ENCODE results near the gene MTHFR. TPM values are rescaled to one million over a fixed set of nuclear protein-coding genes. Genes with fewer than 3 reads are reported as not detected.

MTHFR gene
- total RNA-seq, 2 donors from 2014 or later, result 16.0 to 18.7 TPM

Other genes with a start within 250 kb of the MTHFR start
- 1 to 10 TPM; 1.9 to 3.9 TPM for gene FBXO2, start 151.5 kb downstream of the MTHFR start, total RNA-seq
- 10 to 100 TPM; 24.8 to 30.3 TPM for gene FBXO44, start 151.1 kb downstream of the MTHFR start, total RNA-seq
- 10 to 100 TPM; 10.9 to 11.3 TPM for gene FBXO6, start 141.8 kb downstream of the MTHFR start, total RNA-seq
- 10 to 100 TPM; 76.5 to 78.7 TPM for gene MAD2L2, start 124.8 kb downstream of the MTHFR start, total RNA-seq
- under 1 TPM; 0.12 to 0.30 TPM for gene DRAXIN, start 114.3 kb downstream of the MTHFR start, total RNA-seq
- gene AGTRAP, start 69.8 kb downstream of the MTHFR start, total RNA-seq, result 10 to 100 TPM; 12.6 to 13.4 TPM
- gene C1orf167, start 43.8 kb downstream of the MTHFR start, total RNA-seq, result under 1 TPM in 1 of 2 donors, not detected in 1; 0.41 TPM
- gene CLCN6, start 227 bp upstream of the MTHFR start, total RNA-seq, result 1 to 10 TPM; 8.2 to 9.3 TPM
- not detected for gene NPPA, start 41.8 kb upstream of the MTHFR start, total RNA-seq
- gene NPPB, start 53.0 kb upstream of the MTHFR start, total RNA-seq, result not detected
- 10 to 100 TPM; 25.3 to 26.9 TPM for gene KIAA2013, start 120.5 kb upstream of the MTHFR start, total RNA-seq
- gene PLOD1, start 128.8 kb upstream of the MTHFR start, total RNA-seq, result 10 to 100 TPM; 13.5 to 13.6 TPM
- 10 to 100 TPM; 54.8 to 66.1 TPM for gene MFN2, start 174.5 kb upstream of the MTHFR start, total RNA-seq
- gene MIIP, start 213.5 kb upstream of the MTHFR start, total RNA-seq, result 10 to 100 TPM; 67.3 to 80.3 TPM

All from activated T-cell treated with anti-CD3 and anti-CD28 coated beads, Interleukin-2, amount 50 U/mL, for 72 hours (primary cell).